HEK293T (cell line): ENCODE data around the gene TRAPPC10.

Experiments used
- CTBP1 ChIP-seq: fragments of 450-650 bp; IDR thresholded peaks from 2 replicates; pipeline ENCODE4 v1.6.1; 2016; ENCODE audit warnings: borderline replicate concordance
- TARDBP ChIP-seq: fragments of 450-650 bp; IDR thresholded peaks from 2 replicates; pipeline ENCODE4 v1.6.1; 2016

- TF ChIP-seq CTBP1 (no peak), TARDBP (no peak)
These were observed 77.1 kb downstream of the TRAPPC10 start for GRCh38 chr21:44089001-44089911.
